Stomach (tissue), 9 donors: ENCODE data around the gene NOM1. TPM values are rescaled to one million over a fixed set of nuclear protein-coding genes. Genes with fewer than 3 reads are reported as not detected.

ENCODE experiments used
- DNase-seq, 2 donors: peaks; one replicate each; pipeline versions ENCODE4 v3.0.0 to v3.0.0-alpha.2; 2013 to 2019
- H3K27ac ChIP-seq, 5 donors: fragments of 200-600 bp in 4 of 5; sonication (generic) in 4 of 5; one replicate each; pipeline ENCODE4 v1.5.1; 2013 to 2019; ENCODE audit warnings: mild to moderate bottlenecking in 1 of 5, moderate library complexity in 1 of 5
- H3K27me3 ChIP-seq, 3 donors: fragments of 200-600 bp; sonication (generic); one replicate each; pipeline ENCODE4 v1.5.1; 2017 to 2019; ENCODE audit warnings: mixed run types in 1 of 3
- H3K36me3 ChIP-seq, 4 donors: fragments of 200-600 bp; sonication (generic); 1 replicate in 3 of 4; 2 replicates in 1 of 4; pipeline ENCODE4 v1.5.1; 2016 to 2019
- H3K4me1 ChIP-seq, 4 donors: fragments of 200-600 bp; sonication (generic); one replicate each; pipeline ENCODE4 v1.5.1; 2016 to 2019
- H3K4me3 ChIP-seq, 4 donors: fragments of 200-600 bp; sonication (generic) in 3 of 4; one replicate each; pipeline ENCODE4 v1.5.1; 2016 to 2019; ENCODE audit warnings: mild to moderate bottlenecking in 1 of 4
- H3K9me3 ChIP-seq, 4 donors: fragments of 200-600 bp; sonication (generic); one replicate each; pipeline ENCODE4 v1.5.1; 2016 to 2019
- CTCF ChIP-seq, 7 experiments: fragments of 450-650 bp in 4 of 7; fragments of 200-600 bp in 3 of 7; sonication (generic) in 3 of 7; IDR thresholded peaks; one replicate each; pipeline ENCODE4 v1.5.1; 2016 to 2019; ENCODE audit warnings: antibody characterized with exemption in 7 of 7, control low read depth in 2 of 7, mild to moderate bottlenecking in 1 of 7
- EP300 ChIP-seq: sonication (generic); formaldehyde crosslinking; IDR thresholded peaks from one replicate; pipeline ENCODE4 v1.6.1; 2017; ENCODE audit warnings: antibody characterized with exemption
- POLR2A ChIP-seq, 4 donors: fragments of 450-650 bp; IDR thresholded peaks; one replicate each; pipeline ENCODE4 v1.6.1; 2016; ENCODE audit warnings: antibody characterized with exemption in 4 of 4, control low read depth in 2 of 4, mild to moderate bottlenecking in 1 of 4, moderate library complexity in 1 of 4
- POLR2AphosphoS5 ChIP-seq, 3 donors: sonication (generic); formaldehyde crosslinking; IDR thresholded peaks; one replicate each; pipeline ENCODE4 v1.6.1; 2016; ENCODE audit warnings: antibody characterized with exemption in 3 of 3
- WGBS, 5 donors: extraction: QIAGEN DNeasy Blood & Tissue Kit in 3 of 5; methylation state at CpG; one replicate each; pipeline versions ENCODE4 v1.1.5 to v1.1.7; 2013 to 2018; 5-methylcytosine and 5-hydroxymethylcytosine counted together
- intact Hi-C: fragments of 100-400 bp; cut with DNase I; formaldehyde crosslinking; loops from one replicate; pipeline ENCODE4 v1.15.1; 2023; ENCODE audit warnings: low total_unique reads
- polyA plus RNA-seq, 3 donors: library from polyadenylated mRNA; stranded (reverse); fragments of 200-250 nt; gene quantifications; one replicate each; pipeline ENCODE4 v1.2.3, GENCODE V29; 2013
- total RNA-seq, 5 donors: library from RNA; depleted of rRNA; stranded (reverse); fragments of >200 nt; gene quantifications; one replicate each; pipeline versions ENCODE4 v1.1.0 to v1.2.3, GENCODE V29; 2014 to 2016
- donor health status: healthy with polysubstance abuse.
- donor health status: Bipolar disorder and iron deficiency.
- donor health status: healthy.

Gene NOM1
- total and polyA plus RNA-seq, 8 donors, result 0.58 to 117 (median 12.4) TPM

GRCh38 chr7:156986378-156986777, 36.9 kb downstream of the NOM1 start:
- Histone ChIP-seq H3K27ac (no peak overlapping the region), H3K9me3 (no peaks in the 10 kb centered on the region), H3K4me1 (peaks cover 0 to 9% (median 0%) of the 10 kb centered on the region in 4 donors), H3K27me3 (peaks cover 0 to 2% (median 0%) of the 10 kb centered on the region in 3 donors), H3K4me3 (no peak overlapping the region), H3K36me3 (peaks cover 0 to 2% (median 0%) of the 10 kb centered on the region in 4 donors)
- intact Hi-C loops, result no loop called here
- 86 to 95% (median 91%) methylated on average over 5 to 8 of the region's 8 CpGs for WGBS, 5 donors
- no peak for TF ChIP-seq POLR2AphosphoS5 (IDR thresholded peaks at IDR 0.05)
- TF ChIP-seq EP300, result no peak
- no peak for TF ChIP-seq CTCF (IDR thresholded peaks at IDR 0.05)
- no peak for TF ChIP-seq POLR2A (IDR thresholded peaks at IDR 0.05)
- DNase-seq, result no peak

- Histone ChIP-seq H3K27me3 (peaks cover 0 to 23% (median 8%) of the 10 kb centered on the region in 3 donors), H3K4me1 (peaks cover 0 to 18% (median 6%) of the 10 kb centered on the region in 4 donors), H3K36me3 (no peaks in the 10 kb centered on the region), H3K27ac (no peak overlapping the region), H3K9me3 (no peaks in the 10 kb centered on the region), H3K4me3 (no peak overlapping the region)
- 75 to 86% (median 84%) methylated on average over 27 of the region's 27 CpGs for WGBS, 5 donors
- TF ChIP-seq POLR2AphosphoS5 (IDR thresholded peaks at IDR 0.05) (no peak), CTCF (IDR thresholded peaks at IDR 0.05) (no peak), POLR2A (IDR thresholded peaks at IDR 0.05) (no peak), EP300 (no peak)
- intact Hi-C loops, result no loop called here
- DNase-seq, result peak; percentile 4 to 12
Observed at GRCh38 chr7:156988343-156989185, 39.1 kb downstream of the NOM1 start.

- TF ChIP-seq POLR2AphosphoS5 (IDR thresholded peaks at IDR 0.05), result no peak
- TF ChIP-seq POLR2A (IDR thresholded peaks at IDR 0.05), result no peak
- TF ChIP-seq CTCF (IDR thresholded peaks at IDR 0.05), result no peak
- TF ChIP-seq EP300, result no peak
- 88 to 94% (median 91%) methylated on average over 20 to 25 of the region's 25 CpGs for WGBS, 5 donors
- Histone ChIP-seq H3K27me3 (peaks cover 0 to 37% (median 8%) of the 10 kb centered on the region in 3 donors), H3K27ac (no peak overlapping the region), H3K9me3 (no peaks in the 10 kb centered on the region), H3K36me3 (no peaks in the 10 kb centered on the region), H3K4me1 (peaks cover 0 to 17% (median 11%) of the 10 kb centered on the region in 4 donors), H3K4me3 (no peak overlapping the region)
- DNase-seq, result peak in 1 of 2 donors; percentile 8
- intact Hi-C loops, result no loop called here
Observed at GRCh38 chr7:156989766-156990535, 40.4 kb downstream of the NOM1 start.
